DMS79 (cell line): Measurements from ENCODE around the gene CHCHD1.
"Not testable (repeated sequence)": the region's sequence is repeated elsewhere in the genome, so short reads cannot be mapped to it uniquely, and the experiment has no call there.

Experiments
- DNase-seq: peaks from one replicate; lab custom pipeline; 2025; lab: John Stamatoyannopoulos, UW

The CHCHD1 gene

GRCh38 chr10:73813333-73813732 is 31.5 kb downstream of the CHCHD1 start:
- no peak for DNase-seq

DNA sequence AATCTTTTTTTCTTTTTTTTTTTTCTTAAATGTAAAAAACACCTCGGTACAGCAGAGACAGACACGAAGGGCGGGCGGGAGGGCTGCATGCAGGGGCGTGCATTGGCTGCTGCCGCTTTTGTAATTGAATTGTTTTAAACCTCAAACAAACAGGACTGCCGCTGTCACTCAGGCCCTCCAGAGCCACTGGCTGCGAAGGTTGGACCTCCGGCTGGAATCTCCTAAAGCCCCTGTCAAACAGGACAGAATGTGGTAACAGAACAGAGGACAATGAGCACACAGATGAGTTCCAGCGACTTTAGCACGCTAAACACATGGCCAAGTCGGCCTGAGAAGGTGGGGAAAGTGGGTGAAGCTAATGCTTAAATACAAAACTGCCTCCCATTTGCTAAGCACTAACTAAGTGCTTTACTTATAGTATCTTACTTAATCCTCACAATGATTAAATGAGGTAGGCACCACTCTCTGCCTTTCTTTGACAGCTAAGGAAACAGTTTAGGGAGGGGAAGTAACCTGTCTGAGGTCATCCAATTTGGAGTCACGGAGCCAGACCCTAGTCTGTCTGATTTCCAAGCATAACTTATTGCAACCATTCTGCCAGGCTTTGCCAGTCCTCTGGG is 32.5 kb downstream of the CHCHD1 start:
- no peak for DNase-seq

- DNase-seq: no peak
Measured at GRCh38 chr10:73814896-73815718, 33.3 kb downstream of the CHCHD1 start.

DNA sequence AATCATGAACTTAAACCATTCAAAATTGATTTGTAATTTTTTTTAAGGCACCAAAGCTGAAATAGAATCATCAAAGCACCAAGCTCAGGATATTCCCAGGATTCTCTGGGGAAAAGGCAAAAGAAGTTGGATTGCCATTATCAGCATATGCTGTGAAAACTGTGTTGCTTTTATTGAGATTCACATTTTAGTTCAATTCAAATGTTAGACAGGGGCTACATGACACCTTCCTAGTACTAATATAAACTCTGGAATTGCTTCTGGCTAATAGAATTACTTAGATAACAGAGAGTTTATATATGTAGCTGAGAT is 33.8 kb downstream of the CHCHD1 start:
- DNase-seq: no peak

DNA sequence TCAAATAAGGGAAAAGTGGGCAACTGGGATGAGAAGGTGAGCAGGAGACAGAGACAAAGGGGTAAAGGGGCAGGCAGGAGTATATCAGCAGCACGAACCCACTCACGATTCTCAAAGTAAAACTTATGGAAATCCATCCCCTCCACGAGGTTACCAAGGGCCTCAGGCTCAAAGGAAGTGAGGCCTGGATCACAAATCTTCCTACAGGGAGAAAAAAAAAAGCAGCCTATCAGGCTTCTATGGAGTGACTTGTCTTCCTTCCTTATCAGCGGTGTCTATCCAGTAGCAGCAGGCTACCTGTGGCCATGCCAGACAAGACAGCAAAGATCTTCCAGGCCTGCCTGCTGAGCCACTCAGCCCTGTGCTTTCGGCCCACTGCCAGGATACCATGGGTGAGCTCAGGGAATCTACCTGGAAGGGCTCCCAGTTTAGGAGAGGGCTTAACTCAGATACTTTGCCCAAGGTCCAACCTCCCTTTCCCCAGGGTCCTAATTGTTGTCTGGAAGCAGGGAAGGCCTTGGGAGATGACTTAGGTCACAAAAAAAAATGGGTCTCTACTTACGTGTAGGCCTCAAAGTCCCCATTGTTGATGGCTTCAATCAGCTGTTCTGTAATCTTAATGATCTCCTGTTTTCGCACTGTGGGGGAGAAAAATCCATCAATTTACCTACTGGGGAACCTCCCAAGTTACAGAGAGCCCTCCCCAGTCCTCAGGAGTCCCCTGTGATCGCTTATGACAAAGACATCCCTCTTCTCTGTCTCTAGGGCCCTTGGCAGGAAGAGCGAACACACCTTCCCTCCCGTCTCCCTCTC is 35.3 kb downstream of the CHCHD1 start:
- DNase-seq: no peak

- no peak for DNase-seq
Measured at GRCh38 chr10:73817826-73818225, 36.0 kb downstream of the CHCHD1 start.

- DNase-seq: no peak
Measured at GRCh38 chr10:73818402-73818801, 36.6 kb downstream of the CHCHD1 start.

DNA sequence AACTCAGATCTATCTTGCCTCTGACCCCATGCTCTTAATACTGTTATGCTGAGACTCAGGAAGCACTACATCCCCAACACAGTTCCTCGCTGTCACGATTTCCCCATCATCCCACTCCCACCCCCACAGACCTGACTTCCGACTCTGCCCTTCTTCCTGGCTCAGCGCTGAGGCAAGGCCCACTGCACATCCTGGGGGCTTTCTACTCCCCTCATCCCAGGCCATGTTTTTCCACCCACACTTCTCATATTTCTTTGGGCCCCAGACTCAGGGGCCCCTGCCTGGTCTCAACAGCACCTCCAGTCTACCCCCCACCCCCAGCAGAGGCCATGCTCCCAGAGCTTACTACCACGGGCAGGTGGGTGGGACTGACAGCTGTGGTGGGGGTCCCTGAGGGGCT is 37.2 kb downstream of the CHCHD1 start:
- DNase-seq: no peak

GRCh38 chr10:73819513-73820093 is 37.8 kb downstream of the CHCHD1 start:
- DNase-seq: no peak

- no peak for DNase-seq
Measured at GRCh38 chr10:73823391-73823790, 41.5 kb downstream of the CHCHD1 start.

- no peak for DNase-seq
Measured at GRCh38 chr10:73824146-73824725, 42.4 kb downstream of the CHCHD1 start.

- DNase-seq: no peak
Measured at GRCh38 chr10:73827346-73828089, 45.7 kb downstream of the CHCHD1 start.

- no peak for DNase-seq
Measured at GRCh38 chr10:73828161-73828560, 46.3 kb downstream of the CHCHD1 start.

DNA sequence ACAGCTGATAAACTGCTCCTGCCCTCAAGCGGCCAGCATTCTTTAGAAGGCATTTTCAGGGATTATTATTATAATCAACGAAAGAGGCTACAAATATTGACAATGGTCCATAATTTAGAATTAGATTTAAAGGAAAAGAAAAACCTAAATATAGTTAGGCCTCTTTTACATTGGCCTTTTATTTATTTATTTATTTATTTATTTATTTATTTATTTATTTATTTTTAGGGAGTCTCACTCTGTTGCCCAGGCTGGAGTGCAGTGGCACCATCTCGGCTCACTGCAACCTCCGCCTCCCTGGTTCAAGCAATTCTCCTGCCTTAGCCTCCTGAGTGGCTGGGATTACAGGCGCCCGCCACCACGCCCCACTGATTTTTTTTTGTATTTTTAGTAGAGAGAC is 47.2 kb downstream of the CHCHD1 start:
- not testable (repeated sequence) for DNase-seq
